Measurements from ENCODE around the gene ATP6V0E2. TPM values are rescaled to one million over a fixed set of nuclear protein-coding genes. Genes with fewer than 3 reads are reported as not detected.

The ATP6V0E2 gene
- 11.2 and 13.9 TPM in 2 replicates for total RNA-seq

GRCh38 chr7:149873074-149873969 lies at the start of gene ATP6V0E2:
ATP6V0E2 (plus strand) TSS chr7:149873969; CDS start chr7:149874066, 97 bp downstream.
- peak within 1 kb of the TSS; percentile 77 for H3K4me3 ChIP-seq (ENCODE audit: low read depth, low read length)
- no peak for TF ChIP-seq CTCF (IDR thresholded peaks at IDR 0.05; ENCODE audit: insufficient read depth, low read depth, low read length)
- DNase-seq (ENCODE audit: low read depth) = peak; percentile 90

GRCh38 chr7:149824301-149824741 lies 49.4 kb upstream of the ATP6V0E2 start:
- no peak for DNase-seq (ENCODE audit: low read depth)
- H3K4me3 ChIP-seq (ENCODE audit: low read depth, low read length) = no peak overlapping the region
- no peak for TF ChIP-seq CTCF (IDR thresholded peaks at IDR 0.05; ENCODE audit: insufficient read depth, low read depth, low read length)

- no peak for DNase-seq (ENCODE audit: low read depth)
- no peak overlapping the region for H3K4me3 ChIP-seq (ENCODE audit: low read depth, low read length)
- TF ChIP-seq CTCF (IDR thresholded peaks at IDR 0.05; ENCODE audit: insufficient read depth, low read depth, low read length) = no peak
These were observed 48.8 kb upstream of the ATP6V0E2 start for GRCh38 chr7:149824748-149825566.

GRCh38 chr7:149825567-149826343 lies 48.0 kb upstream of the ATP6V0E2 start:
- no peak for TF ChIP-seq CTCF (IDR thresholded peaks at IDR 0.05; ENCODE audit: insufficient read depth, low read depth, low read length)
- DNase-seq (ENCODE audit: low read depth) = no peak
- no peak overlapping the region for H3K4me3 ChIP-seq (ENCODE audit: low read depth, low read length)

- DNase-seq (ENCODE audit: low read depth) = no peak
- no peak for TF ChIP-seq CTCF (IDR thresholded peaks at IDR 0.05; ENCODE audit: insufficient read depth, low read depth, low read length)
- H3K4me3 ChIP-seq (ENCODE audit: low read depth, low read length) = no peak overlapping the region
These were observed 47.3 kb upstream of the ATP6V0E2 start for GRCh38 chr7:149826344-149827088.
